22Rv1 (cell line): Measurements from ENCODE around the gene CLINT1.

ENCODE experiments used
- ZFX ChIP-seq: fragments of 450-650 bp; IDR thresholded peaks from 2 replicates; pipeline ENCODE4 v1.6.1; 2017; ENCODE audit warnings: antibody characterized with exemption, borderline replicate concordance
- TF ChIP-seq, protein P1 (sequence below): fragments of 450-650 bp; IDR thresholded peaks from 2 replicates; pipeline ENCODE4 v1.5.1; 2017; ENCODE audit warnings: mild to moderate bottlenecking

- TF ChIP-seq, protein P1, sequence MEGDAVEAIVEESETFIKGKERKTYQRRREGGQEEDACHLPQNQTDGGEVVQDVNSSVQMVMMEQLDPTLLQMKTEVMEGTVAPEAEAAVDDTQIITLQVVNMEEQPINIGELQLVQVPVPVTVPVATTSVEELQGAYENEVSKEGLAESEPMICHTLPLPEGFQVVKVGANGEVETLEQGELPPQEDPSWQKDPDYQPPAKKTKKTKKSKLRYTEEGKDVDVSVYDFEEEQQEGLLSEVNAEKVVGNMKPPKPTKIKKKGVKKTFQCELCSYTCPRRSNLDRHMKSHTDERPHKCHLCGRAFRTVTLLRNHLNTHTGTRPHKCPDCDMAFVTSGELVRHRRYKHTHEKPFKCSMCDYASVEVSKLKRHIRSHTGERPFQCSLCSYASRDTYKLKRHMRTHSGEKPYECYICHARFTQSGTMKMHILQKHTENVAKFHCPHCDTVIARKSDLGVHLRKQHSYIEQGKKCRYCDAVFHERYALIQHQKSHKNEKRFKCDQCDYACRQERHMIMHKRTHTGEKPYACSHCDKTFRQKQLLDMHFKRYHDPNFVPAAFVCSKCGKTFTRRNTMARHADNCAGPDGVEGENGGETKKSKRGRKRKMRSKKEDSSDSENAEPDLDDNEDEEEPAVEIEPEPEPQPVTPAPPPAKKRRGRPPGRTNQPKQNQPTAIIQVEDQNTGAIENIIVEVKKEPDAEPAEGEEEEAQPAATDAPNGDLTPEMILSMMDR: no peak
- TF ChIP-seq ZFX: no peak
Measured at GRCh38 chr5:157821822-157822622, 36.9 kb downstream of the CLINT1 start.
